Activated T-cell treated with anti-CD3 and anti-CD28 coated beads, Interleukin-2, amount 50 U/mL, for 24 hours (primary cell): ENCODE data around the gene ABHD14A.

Experiments
- DNase-seq: peaks from one replicate; pipeline ENCODE4 v3.0.0-alpha.2; 2020
- H3K27ac Mint-ChIP-seq: 2 replicates; pipeline ENCODE4 v1.8.0; 2020; ENCODE audit warnings: mild to moderate bottlenecking, mixed read lengths
- H3K27me3 Mint-ChIP-seq: 2 replicates; pipeline ENCODE4 v1.8.0; 2020; ENCODE audit warnings: mixed read lengths
- H3K36me3 Mint-ChIP-seq: 2 replicates; pipeline ENCODE4 v1.8.0; 2020; ENCODE audit warnings: low read depth, mixed read lengths
- H3K4me1 Mint-ChIP-seq: 2 replicates; pipeline ENCODE4 v1.8.0; 2020; ENCODE audit warnings: low read depth, mixed read lengths
- H3K4me3 Mint-ChIP-seq: 2 replicates; pipeline ENCODE4 v1.8.0; 2020; ENCODE audit warnings: mild to moderate bottlenecking, moderate library complexity, mixed read lengths
- H3K9me3 Mint-ChIP-seq: 2 replicates; pipeline ENCODE4 v1.8.0; 2020; ENCODE audit warnings: mixed read lengths

Gene ABHD14A

DNA sequence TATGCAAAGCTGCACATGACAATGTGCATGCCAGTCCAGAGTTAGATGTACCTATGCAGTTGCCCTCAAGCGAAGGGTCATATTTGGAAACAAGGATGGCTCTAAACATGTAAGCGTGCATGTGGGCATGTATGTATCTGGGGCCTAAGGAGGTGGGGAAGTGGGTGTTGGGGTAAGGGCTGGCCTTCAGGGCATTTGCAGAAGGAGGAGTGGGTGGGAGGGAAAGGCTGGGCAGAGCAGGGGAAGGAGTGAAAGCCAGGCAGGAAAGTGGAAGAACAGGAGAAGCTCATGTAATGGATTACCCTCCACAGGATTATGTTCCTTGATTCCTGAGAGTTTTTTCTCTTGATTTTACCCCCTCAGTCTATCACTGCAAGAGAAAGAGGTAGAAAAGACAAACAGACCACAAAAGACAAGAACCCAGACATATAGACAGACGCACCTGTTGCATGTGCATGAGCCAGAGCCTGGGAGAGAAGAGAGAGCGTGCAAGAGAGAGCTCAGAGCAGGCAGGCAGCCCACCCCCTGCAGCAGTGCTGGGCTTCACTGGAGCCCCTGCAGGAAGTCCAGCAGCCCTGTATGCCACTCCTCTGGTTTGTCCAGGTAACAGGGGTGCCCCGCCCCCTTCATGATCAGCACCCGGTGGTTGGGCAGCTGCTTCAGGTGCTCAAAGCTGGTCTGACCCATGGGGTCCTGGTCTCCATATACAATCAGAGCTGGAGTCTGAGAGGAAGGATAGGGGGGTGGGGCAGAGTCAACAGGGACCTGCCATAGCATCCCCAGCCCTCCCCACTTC, 5.8 kb upstream of the ABHD14A start:
- Mint-ChIP-seq H3K36me3 (peaks cover 36% of the 10 kb centered on the region), H3K4me3 (peak overlapping the region; percentile 33), H3K27ac (peak overlapping the region; percentile 32), H3K4me1 (peaks cover 40% of the 10 kb centered on the region), H3K9me3 (no peaks in the 10 kb centered on the region), H3K27me3 (no peaks in the 10 kb centered on the region)
- DNase-seq = no peak

GRCh38 chr3:51969841-51970240, 5.0 kb upstream of the ABHD14A start:
- no peak overlapping the region for H3K27ac Mint-ChIP-seq
- H3K9me3 Mint-ChIP-seq = no peaks in the 10 kb centered on the region
- peaks cover 47% of the 10 kb centered on the region for H3K4me1 Mint-ChIP-seq
- no peak overlapping the region for H3K4me3 Mint-ChIP-seq
- H3K27me3 Mint-ChIP-seq = no peaks in the 10 kb centered on the region
- DNase-seq = no peak
- peaks cover 36% of the 10 kb centered on the region for H3K36me3 Mint-ChIP-seq

- Mint-ChIP-seq H3K27ac (no peak overlapping the region), H3K36me3 (peaks cover 36% of the 10 kb centered on the region), H3K4me1 (peaks cover 53% of the 10 kb centered on the region), H3K27me3 (no peaks in the 10 kb centered on the region), H3K4me3 (peak overlapping the region; percentile 1), H3K9me3 (no peaks in the 10 kb centered on the region)
- no peak for DNase-seq
These were observed 4.1 kb upstream of the ABHD14A start for GRCh38 chr3:51970606-51971300.

DNA sequence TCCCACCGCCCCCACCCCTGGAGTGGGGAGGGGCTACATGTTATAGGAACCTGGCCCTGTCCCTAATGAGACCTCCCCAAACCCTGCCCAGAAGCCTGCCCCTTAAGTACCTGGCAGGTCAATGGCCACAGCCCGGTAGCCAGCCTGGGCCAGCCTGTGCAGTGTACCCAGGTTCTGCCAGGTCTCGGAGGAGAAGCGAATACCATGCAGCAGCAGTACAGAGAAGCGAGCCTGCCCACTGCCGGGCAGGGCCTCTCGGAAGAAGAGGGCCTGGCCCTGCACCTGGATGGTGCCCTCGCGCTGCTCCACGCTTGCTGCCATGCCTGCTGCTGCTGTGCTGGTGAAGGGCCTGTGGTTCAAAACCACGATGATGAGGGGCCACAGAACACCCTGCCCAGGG, 3.5 kb upstream of the ABHD14A start:
- no peaks in the 10 kb centered on the region for H3K9me3 Mint-ChIP-seq
- no peak for DNase-seq
- H3K4me1 Mint-ChIP-seq = peaks cover 55% of the 10 kb centered on the region
- H3K4me3 Mint-ChIP-seq = peak overlapping the region; percentile 18
- H3K36me3 Mint-ChIP-seq = peaks cover 36% of the 10 kb centered on the region
- H3K27ac Mint-ChIP-seq = no peak overlapping the region
- no peaks in the 10 kb centered on the region for H3K27me3 Mint-ChIP-seq

- Mint-ChIP-seq H3K27me3 (no peaks in the 10 kb centered on the region), H3K36me3 (peaks cover 38% of the 10 kb centered on the region), H3K4me3 (peak overlapping the region; percentile 93)
These were observed 444 bp upstream of the ABHD14A start for GRCh38 chr3:51974277-51974962.

GRCh38 chr3:51975852-51976549, 1.1 kb downstream of the ABHD14A start:
- H3K27me3 Mint-ChIP-seq = no peaks in the 10 kb centered on the region

More at GRCh38 chr3:51974277-51974962, 444 bp upstream of the ABHD14A start:
- peak overlapping the region; percentile 96 for H3K27ac Mint-ChIP-seq
- DNase-seq = no peak
- peaks cover 52% of the 10 kb centered on the region for H3K4me1 Mint-ChIP-seq
- H3K9me3 Mint-ChIP-seq = no peaks in the 10 kb centered on the region

GRCh38 chr3:51977446-51978142, 2.7 kb downstream of the ABHD14A start:
- H3K9me3 Mint-ChIP-seq = no peaks in the 10 kb centered on the region
- H3K27me3 Mint-ChIP-seq = no peaks in the 10 kb centered on the region
- peak overlapping the region; percentile 57 for H3K27ac Mint-ChIP-seq
- peaks cover 21% of the 10 kb centered on the region for H3K36me3 Mint-ChIP-seq
- no peak overlapping the region for H3K4me3 Mint-ChIP-seq
- peaks cover 47% of the 10 kb centered on the region for H3K4me1 Mint-ChIP-seq
- DNase-seq = no peak

More at GRCh38 chr3:51975852-51976549, 1.1 kb downstream of the ABHD14A start:
- Mint-ChIP-seq H3K27ac (peak overlapping the region; percentile 87), H3K36me3 (peaks cover 27% of the 10 kb centered on the region), H3K9me3 (no peaks in the 10 kb centered on the region), H3K4me1 (peaks cover 49% of the 10 kb centered on the region), H3K4me3 (peak overlapping the region; percentile 93)
- no peak for DNase-seq

GRCh38 chr3:51978143-51978502, 3.3 kb downstream of the ABHD14A start:
- Mint-ChIP-seq H3K27me3 (no peaks in the 10 kb centered on the region), H3K27ac (peak overlapping the region; percentile 57), H3K9me3 (no peaks in the 10 kb centered on the region), H3K4me3 (no peak overlapping the region), H3K4me1 (peaks cover 50% of the 10 kb centered on the region), H3K36me3 (peaks cover 23% of the 10 kb centered on the region)
- DNase-seq = no peak

DNA sequence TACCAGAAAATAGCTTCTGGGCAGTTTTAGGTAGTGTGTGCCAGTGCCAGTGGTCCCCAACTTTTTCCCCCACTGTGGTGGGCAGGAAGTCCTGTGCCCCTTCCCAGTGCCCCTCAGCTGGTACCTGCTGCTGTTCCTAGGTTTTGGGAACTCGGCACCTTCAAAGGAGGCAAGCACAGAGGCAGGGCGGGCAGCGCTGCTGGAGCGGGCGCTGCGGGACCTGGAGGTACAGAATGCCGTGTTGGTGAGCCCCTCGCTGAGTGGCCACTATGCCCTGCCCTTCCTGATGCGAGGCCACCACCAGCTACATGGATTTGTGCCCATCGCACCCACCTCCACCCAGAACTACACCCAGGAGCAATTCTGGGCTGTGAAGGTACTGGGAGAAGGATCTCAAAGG, 5.4 kb downstream of the ABHD14A start:
- no peaks in the 10 kb centered on the region for H3K9me3 Mint-ChIP-seq
- no peak for DNase-seq
- no peak overlapping the region for H3K27ac Mint-ChIP-seq
- H3K4me1 Mint-ChIP-seq = peaks cover 55% of the 10 kb centered on the region
- peaks cover 23% of the 10 kb centered on the region for H3K36me3 Mint-ChIP-seq
- no peaks in the 10 kb centered on the region for H3K27me3 Mint-ChIP-seq
- no peak overlapping the region for H3K4me3 Mint-ChIP-seq

DNA sequence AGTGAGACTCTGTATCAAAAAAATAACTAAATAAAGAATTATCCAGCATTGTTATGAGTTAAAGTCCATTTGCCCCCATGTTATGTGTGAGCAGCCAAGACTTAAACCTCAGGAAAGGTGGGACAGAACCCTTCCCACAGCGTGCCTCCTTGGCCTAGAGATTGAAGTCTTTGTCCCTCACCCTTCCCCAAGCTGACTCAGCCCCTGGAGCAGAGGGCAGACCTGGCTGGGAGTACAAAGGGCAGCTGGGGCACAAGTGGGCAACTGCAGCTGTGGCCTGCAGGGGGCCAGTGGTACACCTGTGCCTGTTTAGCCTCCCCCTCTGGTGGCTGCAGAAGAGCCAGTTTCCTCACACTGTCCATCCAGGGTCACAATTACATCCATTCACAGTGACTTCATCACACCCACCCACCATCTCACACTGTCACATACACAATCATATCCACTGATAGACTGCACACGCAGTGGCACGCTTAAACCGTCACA, 7.5 kb downstream of the ABHD14A start:
- Mint-ChIP-seq H3K27ac (peak overlapping the region; percentile 95), H3K4me3 (peak overlapping the region; percentile 89), H3K36me3 (peaks cover 27% of the 10 kb centered on the region), H3K27me3 (no peaks in the 10 kb centered on the region), H3K9me3 (no peaks in the 10 kb centered on the region), H3K4me1 (peaks cover 36% of the 10 kb centered on the region)
- DNase-seq = peak; percentile 59

DNA sequence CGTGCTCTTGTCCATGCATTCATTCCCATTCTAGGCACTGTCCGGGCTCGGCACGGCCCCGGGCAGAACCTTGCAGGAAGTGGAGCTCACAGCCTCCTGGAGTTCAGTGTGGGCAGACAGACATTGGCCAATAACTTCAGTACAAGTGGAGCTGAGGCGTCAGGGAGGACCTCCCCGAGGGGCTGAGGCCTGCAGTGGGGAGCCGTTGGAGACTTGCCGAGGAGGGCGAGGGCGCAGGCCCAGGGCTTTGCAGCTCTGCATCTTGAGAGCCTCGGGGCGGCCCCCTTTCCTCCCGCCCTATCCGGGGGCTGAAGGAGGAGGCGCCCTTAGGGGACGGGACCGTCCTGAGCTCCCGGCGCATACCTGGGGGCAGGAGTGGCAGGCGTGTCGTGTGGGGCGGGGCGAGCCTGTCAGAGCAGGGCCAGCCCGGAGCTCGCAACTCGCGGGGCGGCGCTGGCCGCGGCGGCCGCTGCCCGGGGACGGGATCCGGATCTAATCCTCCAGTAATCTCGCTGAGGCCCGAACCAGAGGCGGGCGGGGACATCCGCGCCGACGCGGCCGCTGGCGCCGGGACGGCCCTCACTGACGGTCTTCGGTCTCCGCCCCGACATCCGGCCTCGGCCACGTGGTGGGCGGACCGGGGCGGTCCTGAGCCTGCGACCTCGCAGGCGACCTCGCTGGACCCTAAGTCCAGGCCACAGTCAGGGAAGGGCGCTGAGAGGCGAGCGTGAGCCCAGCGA, 8.1 kb downstream of the ABHD14A start, which contains the start of gene ACY1:
TSS of gene ACY1 (plus strand) at position 698 of the 740 bp plus-strand sequence. CDS start 530 bp downstream, outside the sequence.
- Mint-ChIP-seq H3K27ac (peak within 1 kb of the TSS; percentile 95), H3K36me3 (peaks cover 27% of the 10 kb centered on the region), H3K4me3 (peak within 1 kb of the TSS; percentile 89), H3K4me1 (peaks cover 32% of the 10 kb centered on the region), H3K9me3 (no peaks in the 10 kb centered on the region), H3K27me3 (no peaks in the 10 kb centered on the region)
- peak; percentile 87 for DNase-seq

- H3K9me3 Mint-ChIP-seq = no peaks in the 10 kb centered on the region
- no peak for DNase-seq
- H3K4me3 Mint-ChIP-seq = peak overlapping the region; percentile 89
- peaks cover 32% of the 10 kb centered on the region for H3K4me1 Mint-ChIP-seq
- H3K27me3 Mint-ChIP-seq = no peaks in the 10 kb centered on the region
- H3K27ac Mint-ChIP-seq = peak overlapping the region; percentile 95
- H3K36me3 Mint-ChIP-seq = peaks cover 29% of the 10 kb centered on the region
These were observed 8.9 kb downstream of the ABHD14A start for GRCh38 chr3:51983578-51984268.

DNA sequence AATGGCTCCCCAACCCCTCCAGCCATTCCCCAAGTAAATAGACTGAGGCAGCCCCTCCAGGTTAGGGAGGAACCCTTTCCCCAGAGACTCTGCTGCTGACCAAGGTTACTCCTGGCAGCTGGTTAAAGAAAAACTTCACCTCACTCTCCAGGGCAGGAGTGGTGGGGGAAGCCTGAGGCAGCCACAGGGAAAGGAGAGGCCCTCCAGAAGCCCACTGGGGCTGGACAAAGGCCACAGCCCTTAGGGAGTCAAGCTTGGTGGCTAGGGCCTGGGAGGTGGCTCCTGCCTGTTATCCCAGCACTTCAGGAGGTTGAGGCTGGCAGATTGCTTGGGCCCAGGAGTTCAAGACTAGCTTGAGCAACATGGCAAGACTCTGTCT, 9.4 kb downstream of the ABHD14A start:
- H3K27ac Mint-ChIP-seq = peak overlapping the region; percentile 95
- peaks cover 31% of the 10 kb centered on the region for H3K4me1 Mint-ChIP-seq

More for the DNA sequence above, 9.4 kb downstream of the ABHD14A start:
- Mint-ChIP-seq H3K36me3 (peaks cover 26% of the 10 kb centered on the region), H3K27me3 (no peaks in the 10 kb centered on the region), H3K9me3 (no peaks in the 10 kb centered on the region), H3K4me3 (peak overlapping the region; percentile 89)
- DNase-seq = no peak
